HG02759 (cell line): Measurements from ENCODE around the gene SAP30.

Experiments
- ATAC-seq: cut with Tn5 transposase; IDR thresholded peaks from one replicate; pipeline ENCODE4 v1.9.1; 2021; ENCODE audit warnings: mild to moderate bottlenecking, moderate library complexity; ENCODE audit not compliant: unreplicated experiment

The SAP30 gene

GRCh38 chr4:173413036-173413435 lies 42.3 kb downstream of the SAP30 start:
- ATAC-seq: no peak

- no peak for ATAC-seq
Measured at GRCh38 chr4:173414456-173414855, 43.7 kb downstream of the SAP30 start.

- no peak for ATAC-seq
Measured at GRCh38 chr4:173415092-173415491, 44.3 kb downstream of the SAP30 start.

- ATAC-seq: no peak
Measured at GRCh38 chr4:173415885-173416653, 45.3 kb downstream of the SAP30 start.

GRCh38 chr4:173417833-173418232 lies 47.1 kb downstream of the SAP30 start:
- no peak for ATAC-seq

GRCh38 chr4:173418639-173419038 lies 47.9 kb downstream of the SAP30 start:
- no peak for ATAC-seq

GRCh38 chr4:173420324-173420752 lies 49.6 kb downstream of the SAP30 start:
- ATAC-seq: no peak

GRCh38 chr4:173420801-173421200 lies 50.0 kb downstream of the SAP30 start:
- no peak for ATAC-seq

- ATAC-seq: no peak
Measured at GRCh38 chr4:173424899-173425805, 54.4 kb downstream of the SAP30 start.

- ATAC-seq: no peak
Measured at GRCh38 chr4:173426064-173426463, 55.3 kb downstream of the SAP30 start.
